Keratinocyte (primary cell): ENCODE results near the gene ATP5F1D. TPM values are rescaled to one million over a fixed set of nuclear protein-coding genes. Genes with fewer than 3 reads are reported as not detected.

Experiments used
- DNase-seq: peaks from one replicate; pipeline ENCODE4 v3.0.0-alpha.2; 2011; ENCODE audit warnings: low read depth, missing footprints, low spot score
- FAIRE-seq: peaks from 2 replicates; lab custom pipeline; 2011; peaks lifted over from hg19 to GRCh38; lab: Jason Lieb, UNC
- H2AFZ ChIP-seq: 2 replicates; pipeline ENCODE4 v1.6.0; 2012; ENCODE audit warnings: low read length, control low read depth, inconsistent platforms; ENCODE audit not compliant: control insufficient read depth
- H3K27ac ChIP-seq: 2 replicates; pipeline ENCODE4 v1.5.1; 2011; ENCODE audit warnings: low read length; ENCODE audit not compliant: control insufficient read depth, insufficient read depth
- H3K27me3 ChIP-seq: 3 replicates; pipeline ENCODE4 v1.6.0; 2011; ENCODE audit warnings: low read length; ENCODE audit not compliant: control insufficient read depth, insufficient read depth; ENCODE audit errors: extremely low read depth
- H3K36me3 ChIP-seq, 2 experiments: 2 replicates in 1 of 2; 3 replicates in 1 of 2; pipeline ENCODE4 v1.5.1; 2011; ENCODE audit warnings: low read length in 2 of 2, mild to moderate bottlenecking in 1 of 2; ENCODE audit not compliant: control insufficient read depth in 2 of 2, insufficient read depth in 2 of 2; ENCODE audit errors: extremely low read depth in 1 of 2
- H3K4me1 ChIP-seq: 3 replicates; pipeline ENCODE4 v1.5.1; 2011; ENCODE audit warnings: low read length; ENCODE audit not compliant: control insufficient read depth, insufficient read depth; ENCODE audit errors: extremely low read depth
- H3K4me2 ChIP-seq: 3 replicates; pipeline ENCODE4 v1.6.0; 2011; ENCODE audit warnings: low read depth, low read length; ENCODE audit not compliant: control insufficient read depth, insufficient read depth; ENCODE audit errors: extremely low read depth
- H3K4me3 ChIP-seq, 3 experiments: fragments of 200-600 bp in 1 of 3; sonication (generic) in 1 of 3; 2 replicates in 2 of 3; 3 replicates in 1 of 3; pipeline ENCODE4 v1.5.1; 2011 to 2016; ENCODE audit warnings: low read length in 3 of 3, mild to moderate bottlenecking in 3 of 3, control low read depth in 2 of 3, inconsistent platforms in 1 of 3, low read depth in 1 of 3, mixed read lengths in 1 of 3, mixed run types in 1 of 3, moderate library complexity in 1 of 3; ENCODE audit not compliant: control insufficient read depth in 2 of 3, insufficient read depth in 2 of 3; ENCODE audit errors: extremely low read depth in 1 of 3
- H3K79me2 ChIP-seq: 2 replicates; pipeline ENCODE4 v1.6.0; 2012; ENCODE audit warnings: low read length; ENCODE audit not compliant: control insufficient read depth, insufficient read depth
- H3K9ac ChIP-seq: 3 replicates; pipeline ENCODE4 v1.6.0; 2011; ENCODE audit warnings: low read length; ENCODE audit not compliant: control insufficient read depth, insufficient read depth; ENCODE audit errors: extremely low read depth
- H3K9me1 ChIP-seq: 3 replicates; pipeline ENCODE4 v1.6.0; 2011; ENCODE audit warnings: low read length; ENCODE audit not compliant: control insufficient read depth, insufficient read depth; ENCODE audit errors: extremely low read depth
- H3K9me3 ChIP-seq: 2 replicates; pipeline ENCODE4 v1.5.1; 2012; ENCODE audit warnings: low read depth, low read length; ENCODE audit not compliant: control insufficient read depth
- H4K20me1 ChIP-seq: 3 replicates; pipeline ENCODE4 v1.6.0; 2011; ENCODE audit warnings: low read length; ENCODE audit not compliant: control insufficient read depth, insufficient read depth; ENCODE audit errors: extremely low read depth
- EZH2 ChIP-seq: IDR thresholded peaks from one replicate; pipeline ENCODE4 v1.6.1; 2012; ENCODE audit warnings: inconsistent platforms, mild to moderate bottlenecking, low read length, moderate library complexity
- dilution Hi-C: fragments of 300-500 bp; cut with MboI; formaldehyde crosslinking; loops from one replicate; pipeline ENCODE4 v1.7.0; 2020; ENCODE audit warnings: low sequenced_read_pairs; ENCODE audit not compliant: extremely low pct_ligation_motif_present
- polyA plus RNA-seq, 5 experiments: library from polyadenylated mRNA; depleted of rRNA in 3 of 5; stranded (reverse) in 3 of 5; stranded (forward) in 1 of 5; unstranded in 1 of 5; fragments of >200 nt; gene quantifications; 1 replicate in 1 of 5; 2 replicates in 3 of 5; 3 replicates in 1 of 5; pipeline versions ENCODE4 v1.2.1 to v1.2.3, GENCODE V29; 2011 to 2012; ENCODE audit warnings: missing spikeins in 2 of 5, low read depth in 1 of 5, low replicate concordance in 1 of 5
- TF ChIP-seq, protein P1 (sequence below), 3 experiments: IDR thresholded peaks in 1 of 3; conservative IDR thresholded peaks in 1 of 3; optimal IDR thresholded peaks in 1 of 3; 2 replicates in 2 of 3; 3 replicates in 1 of 3; pipeline versions ENCODE3 to v1.5.1; 2011; ENCODE audit warnings: low read length in 3 of 3, mild to moderate bottlenecking in 3 of 3, moderate library complexity in 2 of 3, control low read depth in 1 of 3, inconsistent platforms in 1 of 3; ENCODE audit not compliant: insufficient read depth in 2 of 3; ENCODE audit errors: extremely low read depth in 1 of 3

ATP5F1D gene
- polyA plus RNA-seq, 1 donor (not counting 4 experiments of a cell fraction or from before 2014, with no cell fraction given): 51.3 TPM

DNA sequence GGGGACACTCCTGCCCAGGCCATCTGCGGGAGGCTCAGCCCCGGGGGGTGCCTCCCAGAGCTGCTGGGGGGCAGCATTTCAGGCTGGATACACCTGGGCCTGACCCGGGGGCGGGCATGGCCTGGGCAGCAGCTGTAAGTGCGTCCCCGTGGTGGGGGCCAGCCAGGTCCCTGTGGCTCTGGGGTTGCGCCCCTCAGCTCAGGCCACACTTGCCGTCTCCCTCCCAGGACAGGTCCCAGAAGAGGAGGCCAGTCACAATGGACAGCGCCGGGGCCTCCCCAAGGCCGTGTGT is 15.4 kb upstream of the ATP5F1D start:
- Histone ChIP-seq H3K4me1 (no peaks in the 10 kb centered on the region), H3K79me2 (no peaks in the 10 kb centered on the region), H3K27me3 (no peaks in the 10 kb centered on the region), H2AFZ (no peak overlapping the region), H4K20me1 (no peaks in the 10 kb centered on the region), H3K9me3 (no peaks in the 10 kb centered on the region), H3K4me2 (no peak overlapping the region), H3K9ac (no peak overlapping the region), H3K27ac (no peak overlapping the region), H3K36me3 (peaks cover 20 to 21% of the 10 kb centered on the region in 2 experiments), H3K4me3 (no peak overlapping the region), H3K9me1 (no peaks in the 10 kb centered on the region)
- TF ChIP-seq EZH2: no peak
- DNase-seq (no peak), FAIRE-seq (no peak)
- dilution Hi-C loops: no loop called here

DNA sequence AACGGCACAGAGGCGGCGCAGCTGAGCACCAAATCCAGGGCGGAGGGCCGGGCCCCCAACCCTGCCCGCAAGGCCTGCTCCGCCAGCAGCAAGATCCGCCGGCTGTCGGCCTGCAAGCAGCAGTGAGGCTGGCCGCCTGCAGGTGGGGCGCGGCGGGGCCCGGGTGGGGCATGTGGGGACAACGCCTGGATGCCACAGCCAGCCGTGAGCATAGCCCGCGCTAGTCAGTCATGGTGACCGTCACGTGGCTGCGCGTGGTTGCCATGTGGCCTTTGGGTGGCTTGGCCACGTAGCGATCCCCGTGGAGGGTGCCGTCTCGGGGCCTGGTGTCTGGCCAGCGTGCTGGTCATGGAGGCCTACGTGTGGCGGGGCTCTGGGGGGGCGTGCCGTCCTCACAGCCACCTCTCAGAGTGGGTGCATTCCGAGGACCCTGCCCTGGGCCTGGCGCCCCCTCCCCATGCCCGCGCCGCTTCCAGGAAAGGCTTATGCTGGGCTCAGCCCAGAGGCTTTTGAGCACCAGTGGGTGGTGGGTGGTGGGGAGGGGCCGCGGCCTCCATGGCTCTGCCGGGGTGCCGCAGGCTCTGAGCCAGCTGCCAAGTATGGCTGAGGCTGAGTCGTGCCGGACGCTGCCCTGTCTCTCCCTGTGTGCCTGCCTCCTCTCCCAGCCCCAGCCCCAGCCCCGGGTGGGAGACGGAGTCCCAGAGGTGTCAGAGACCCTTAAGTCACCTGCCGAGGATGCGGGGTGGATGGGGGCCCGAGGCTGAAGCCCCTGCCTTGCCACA is 14.8 kb upstream of the ATP5F1D start:
- dilution Hi-C loops: no loop called here
- H3K27me3 ChIP-seq: no peaks in the 10 kb centered on the region
- H3K27ac ChIP-seq: no peak overlapping the region
- no peak overlapping the region for H3K4me2 ChIP-seq
- FAIRE-seq (no peak), DNase-seq (no peak)
- no peak overlapping the region for H2AFZ ChIP-seq
- no peaks in the 10 kb centered on the region for H3K9me3 ChIP-seq
- H3K4me3 ChIP-seq: no peak overlapping the region
- TF ChIP-seq EZH2: no peak
- TF ChIP-seq, protein P1, sequence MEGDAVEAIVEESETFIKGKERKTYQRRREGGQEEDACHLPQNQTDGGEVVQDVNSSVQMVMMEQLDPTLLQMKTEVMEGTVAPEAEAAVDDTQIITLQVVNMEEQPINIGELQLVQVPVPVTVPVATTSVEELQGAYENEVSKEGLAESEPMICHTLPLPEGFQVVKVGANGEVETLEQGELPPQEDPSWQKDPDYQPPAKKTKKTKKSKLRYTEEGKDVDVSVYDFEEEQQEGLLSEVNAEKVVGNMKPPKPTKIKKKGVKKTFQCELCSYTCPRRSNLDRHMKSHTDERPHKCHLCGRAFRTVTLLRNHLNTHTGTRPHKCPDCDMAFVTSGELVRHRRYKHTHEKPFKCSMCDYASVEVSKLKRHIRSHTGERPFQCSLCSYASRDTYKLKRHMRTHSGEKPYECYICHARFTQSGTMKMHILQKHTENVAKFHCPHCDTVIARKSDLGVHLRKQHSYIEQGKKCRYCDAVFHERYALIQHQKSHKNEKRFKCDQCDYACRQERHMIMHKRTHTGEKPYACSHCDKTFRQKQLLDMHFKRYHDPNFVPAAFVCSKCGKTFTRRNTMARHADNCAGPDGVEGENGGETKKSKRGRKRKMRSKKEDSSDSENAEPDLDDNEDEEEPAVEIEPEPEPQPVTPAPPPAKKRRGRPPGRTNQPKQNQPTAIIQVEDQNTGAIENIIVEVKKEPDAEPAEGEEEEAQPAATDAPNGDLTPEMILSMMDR (optimal IDR thresholded peaks at IDR 0.05 in 1 of 3, IDR thresholded peaks at IDR 0.05 in 1 of 3, conservative IDR thresholded peaks at IDR 0.05 in 1 of 3; ENCODE audit: extremely low read depth in 1 of 3, insufficient read depth in 2 of 3, low read length in 3 of 3): no peak
- H3K9me1 ChIP-seq: no peaks in the 10 kb centered on the region
- no peak overlapping the region for H3K9ac ChIP-seq
- H3K79me2 ChIP-seq: no peaks in the 10 kb centered on the region
- H4K20me1 ChIP-seq: no peaks in the 10 kb centered on the region
- peaks cover 19 to 20% of the 10 kb centered on the region in 2 experiments for H3K36me3 ChIP-seq
- no peaks in the 10 kb centered on the region for H3K4me1 ChIP-seq
